ENCODE measurements around the gene STEEP1.

STEEP1 gene

GRCh38 chrX:119602701-119603255 is 37.6 kb upstream of the STEEP1 start:
- DNase-seq (ENCODE audit: low read depth) = no peak
- TF ChIP-seq CTCF (IDR thresholded peaks at IDR 0.05; ENCODE audit: control insufficient read depth, extremely low read depth, insufficient read depth) = no peak
- H3K4me3 ChIP-seq (ENCODE audit: low read depth, low read length) = no peak overlapping the region

- no peak for DNase-seq (ENCODE audit: low read depth)
- TF ChIP-seq CTCF (IDR thresholded peaks at IDR 0.05; ENCODE audit: control insufficient read depth, extremely low read depth, insufficient read depth) = no peak
Measured at GRCh38 chrX:119589810-119590209, 24.6 kb upstream of the STEEP1 start.

GRCh38 chrX:119583431-119584059 is 18.3 kb upstream of the STEEP1 start:
- H3K4me3 ChIP-seq (ENCODE audit: low read depth, low read length) = no peak overlapping the region
- no peak for DNase-seq (ENCODE audit: low read depth)
- TF ChIP-seq CTCF (IDR thresholded peaks at IDR 0.05; ENCODE audit: control insufficient read depth, extremely low read depth, insufficient read depth) = no peak

More at GRCh38 chrX:119589810-119590209, 24.6 kb upstream of the STEEP1 start:
- H3K4me3 ChIP-seq (ENCODE audit: low read depth, low read length) = no peak overlapping the region

- TF ChIP-seq CTCF (IDR thresholded peaks at IDR 0.05; ENCODE audit: control insufficient read depth, extremely low read depth, insufficient read depth) = no peak
- no peak for DNase-seq (ENCODE audit: low read depth)
- no peak overlapping the region for H3K4me3 ChIP-seq (ENCODE audit: low read depth, low read length)
Measured at GRCh38 chrX:119579414-119579813, 14.2 kb upstream of the STEEP1 start.

GRCh38 chrX:119574394-119575266 is 9.4 kb upstream of the STEEP1 start, which contains the start of gene UBE2A:
UBE2A (plus strand) TSS chrX:119574563; CDS start chrX:119574712, 149 bp downstream.
- peak; percentile 57 for DNase-seq (ENCODE audit: low read depth)
- peak within 1 kb of the TSS; percentile 64 for H3K4me3 ChIP-seq (ENCODE audit: low read depth, low read length)
- peak; percentile 8; the same call in 1 of the 2 replicates for TF ChIP-seq CTCF (IDR thresholded peaks at IDR 0.05; ENCODE audit: control insufficient read depth, extremely low read depth, insufficient read depth)

- H3K4me3 ChIP-seq (ENCODE audit: low read depth, low read length) = peak overlapping the region; percentile 64
- TF ChIP-seq CTCF (IDR thresholded peaks at IDR 0.05; ENCODE audit: control insufficient read depth, extremely low read depth, insufficient read depth) = no peak
- peak; percentile 3 for DNase-seq (ENCODE audit: low read depth)
Measured at GRCh38 chrX:119573840-119574393, 8.7 kb upstream of the STEEP1 start.

Data from LNCaP clone FGC (cell line).